ENCODE measurements around the gene ECE2. TPM values are rescaled to one million over a fixed set of nuclear protein-coding genes. Genes with fewer than 3 reads are reported as not detected.

The ECE2 gene
- total and polyA plus RNA-seq, 10 of the 15 experiments (the other 5 are each of a cell fraction or from before 2014, with no cell fraction given) = not detected

GRCh38 chr3:184291738-184292445 lies 16.1 kb downstream of the ECE2 start (continued):
- TF ChIP-seq, protein P1, sequence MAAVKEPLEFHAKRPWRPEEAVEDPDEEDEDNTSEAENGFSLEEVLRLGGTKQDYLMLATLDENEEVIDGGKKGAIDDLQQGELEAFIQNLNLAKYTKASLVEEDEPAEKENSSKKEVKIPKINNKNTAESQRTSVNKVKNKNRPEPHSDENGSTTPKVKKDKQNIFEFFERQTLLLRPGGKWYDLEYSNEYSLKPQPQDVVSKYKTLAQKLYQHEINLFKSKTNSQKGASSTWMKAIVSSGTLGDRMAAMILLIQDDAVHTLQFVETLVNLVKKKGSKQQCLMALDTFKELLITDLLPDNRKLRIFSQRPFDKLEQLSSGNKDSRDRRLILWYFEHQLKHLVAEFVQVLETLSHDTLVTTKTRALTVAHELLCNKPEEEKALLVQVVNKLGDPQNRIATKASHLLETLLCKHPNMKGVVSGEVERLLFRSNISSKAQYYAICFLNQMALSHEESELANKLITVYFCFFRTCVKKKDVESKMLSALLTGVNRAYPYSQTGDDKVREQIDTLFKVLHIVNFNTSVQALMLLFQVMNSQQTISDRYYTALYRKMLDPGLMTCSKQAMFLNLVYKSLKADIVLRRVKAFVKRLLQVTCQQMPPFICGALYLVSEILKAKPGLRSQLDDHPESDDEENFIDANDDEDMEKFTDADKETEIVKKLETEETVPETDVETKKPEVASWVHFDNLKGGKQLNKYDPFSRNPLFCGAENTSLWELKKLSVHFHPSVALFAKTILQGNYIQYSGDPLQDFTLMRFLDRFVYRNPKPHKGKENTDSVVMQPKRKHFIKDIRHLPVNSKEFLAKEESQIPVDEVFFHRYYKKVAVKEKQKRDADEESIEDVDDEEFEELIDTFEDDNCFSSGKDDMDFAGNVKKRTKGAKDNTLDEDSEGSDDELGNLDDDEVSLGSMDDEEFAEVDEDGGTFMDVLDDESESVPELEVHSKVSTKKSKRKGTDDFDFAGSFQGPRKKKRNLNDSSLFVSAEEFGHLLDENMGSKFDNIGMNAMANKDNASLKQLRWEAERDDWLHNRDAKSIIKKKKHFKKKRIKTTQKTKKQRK (IDR thresholded peaks at IDR 0.05; ENCODE audit: low read depth, low read length) = no peak
- TF ChIP-seq ATF2 (IDR thresholded peaks at IDR 0.05; ENCODE audit: low read length) (no peak), BMI1 (IDR thresholded peaks at IDR 0.05; ENCODE audit: borderline replicate concordance) (no peak), ZZZ3 (IDR thresholded peaks at IDR 0.05; ENCODE audit: control insufficient read depth, insufficient read length, low read depth) (no peak), NBN (IDR thresholded peaks at IDR 0.05) (no peak)

- no peak overlapping the region for H3K4me2 ChIP-seq (ENCODE audit: control insufficient read depth, insufficient read depth)
- POLR2A ChIA-PET = no interaction called here
- in situ Hi-C loops (cut with MboI) (no loop called here), intact Hi-C loops (cut with micrococcal nuclease; ENCODE audit: unreplicated experiment) (loop anchor here (5.0 kb wide), 1 partner anchor 43 kb away; no protein-coding TSS in a partner anchor)
- H3K36me3 ChIP-seq (ENCODE audit: control insufficient read depth in 2 of 2, insufficient read depth in 2 of 2, low read length in 1 of 2) = no peaks in the 10 kb centered on the region
- DNase-seq (ENCODE audit: low read depth, low spot score) (no peak), FAIRE-seq (no peak), ATAC-seq (no peak)
- BruUV-seq (replicated peaks) = no TSS peak
- no peaks in the 10 kb centered on the region for H3K27me3 ChIP-seq (replicated peaks in 1 of 2; ENCODE audit: control insufficient read depth in 2 of 2, insufficient read depth in 2 of 2, low read length in 1 of 2)
- peaks cover 3% of the 10 kb centered on the region for H3K4me1 ChIP-seq (ENCODE audit: control insufficient read depth, insufficient read depth, low read length)
- H3K9ac ChIP-seq (ENCODE audit: control insufficient read depth, insufficient read depth, low read length) = no peak overlapping the region
- CTCF ChIA-PET = no interaction called here
- no peaks in the 10 kb centered on the region for H3K9me3 ChIP-seq (replicated peaks; ENCODE audit: control insufficient read depth, insufficient read depth, low read length)
- 27% methylated on average over 3 of the region's 3 CpGs for WGBS (ENCODE audit: insufficient coverage, insufficient replicate concordance, low lambda C conversion rate, missing lambda C conversion rate)
- SMC1A ChIA-PET (ENCODE audit: uncharacterized antibody, unreplicated experiment) = no interaction called here
- no peaks in the 10 kb centered on the region for H4K20me1 ChIP-seq (ENCODE audit: control insufficient read depth, insufficient read depth)
- RAD21 ChIA-PET (ENCODE audit: unreplicated experiment) = no interaction called here
- TF ChIP-seq SIX5 (IDR thresholded peaks at IDR 0.05; ENCODE audit: low read depth, low read length, severe bottlenecking) (no peak), USF1 (IDR thresholded peaks at IDR 0.05; ENCODE audit: borderline replicate concordance, extremely low read length, insufficient read depth, low read depth, low read length) (no peak)
- H2AFZ ChIP-seq (ENCODE audit: control insufficient read depth, low read depth, low read length) = no peak overlapping the region
- no peak overlapping the region for H3K4me3 ChIP-seq
- H3K27ac ChIP-seq (ENCODE audit: control insufficient read depth, insufficient read depth) = no peak overlapping the region
- H3K79me2 ChIP-seq (ENCODE audit: control insufficient read depth, insufficient read depth, low read length) = peaks cover 17% of the 10 kb centered on the region
Measured at GRCh38 chr3:184295771-184296170, 19.9 kb downstream of the ECE2 start.
